Esophagus (tissue), 2 donors: Measurements from ENCODE around the gene RRP8. TPM values are rescaled to one million over a fixed set of nuclear protein-coding genes. Genes with fewer than 3 reads are reported as not detected.

Source experiments
- H3K27ac ChIP-seq, 2 donors: one replicate each; pipeline ENCODE4 v1.5.1; 2013; ENCODE audit warnings: low read depth in 2 of 2, mild to moderate bottlenecking in 2 of 2, inconsistent platforms in 1 of 2, low read length in 1 of 2, moderate library complexity in 1 of 2
- H3K27me3 ChIP-seq, 2 donors: one replicate each; pipeline ENCODE4 v1.6.1; 2013; ENCODE audit warnings: low read length in 2 of 2, control low read depth in 1 of 2, mild to moderate bottlenecking in 1 of 2; ENCODE audit not compliant: insufficient read depth in 2 of 2, control insufficient read depth in 1 of 2
- H3K36me3 ChIP-seq, 2 donors: one replicate each; pipeline ENCODE4 v1.6.1; 2013; ENCODE audit warnings: low read length in 1 of 2; ENCODE audit not compliant: control insufficient read depth in 2 of 2, insufficient read depth in 2 of 2
- H3K4me1 ChIP-seq, 2 donors: one replicate each; pipeline ENCODE4 v1.6.1; 2013; ENCODE audit warnings: low read length in 1 of 2; ENCODE audit not compliant: control insufficient read depth in 2 of 2, insufficient read depth in 2 of 2
- H3K4me3 ChIP-seq, 2 donors: one replicate each; pipeline ENCODE4 v1.5.1; 2013; ENCODE audit warnings: low read length in 2 of 2, mild to moderate bottlenecking in 2 of 2, low read depth in 1 of 2, moderate library complexity in 1 of 2
- H3K9me3 ChIP-seq, 2 donors: one replicate each; pipeline ENCODE4 v1.6.1; 2013; ENCODE audit warnings: mild to moderate bottlenecking in 2 of 2, low read depth in 1 of 2, low read length in 1 of 2, moderate library complexity in 1 of 2; ENCODE audit not compliant: control insufficient read depth in 2 of 2, insufficient read depth in 1 of 2
- WGBS, 2 donors: extraction: QIAGEN DNeasy Blood & Tissue Kit; methylation state at CpG; one replicate each; pipeline ENCODE4 v1.1.7; 2013; 5-methylcytosine and 5-hydroxymethylcytosine counted together
- polyA plus RNA-seq, 2 donors: library from polyadenylated mRNA; stranded (reverse); fragments of 200-250 nt; gene quantifications; one replicate each; pipeline ENCODE4 v1.2.3, GENCODE V29; 2013
- donor health status: healthy with polysubstance abuse.
- donor health status: Bipolar disorder and iron deficiency.

Gene RRP8
- polyA plus RNA-seq, 2 donors, result 12.4 to 12.6 TPM

DNA sequence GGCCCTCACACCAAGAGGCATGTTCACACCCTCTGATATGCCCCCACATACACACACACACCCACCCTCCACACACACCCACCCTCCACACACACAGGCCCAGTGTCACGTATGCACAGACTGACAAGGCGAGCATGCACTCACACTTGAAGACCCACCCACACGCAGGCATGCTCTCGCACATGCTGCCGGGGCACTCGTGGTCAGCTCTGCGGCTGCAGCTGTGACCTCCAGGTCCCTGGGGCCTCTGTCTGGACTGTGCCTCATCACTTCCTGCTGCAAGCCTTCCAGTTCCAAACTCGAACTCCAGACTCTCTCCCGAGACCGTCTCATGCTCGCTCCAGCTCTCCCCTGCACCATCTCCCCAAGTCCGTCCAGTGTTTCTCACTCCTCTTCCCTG lies 42.7 kb upstream of the RRP8 start:
- no peaks in the 10 kb centered on the region for H3K36me3 ChIP-seq
- H3K9me3 ChIP-seq, result no peaks in the 10 kb centered on the region
- H3K27ac ChIP-seq, result peak overlapping the region; percentile 35 to 45
- WGBS, 2 donors, result 59 to 62% methylated on average over 12 of the region's 12 CpGs
- H3K4me1 ChIP-seq, result peaks cover 5 to 9% of the 10 kb centered on the region in 2 donors
- no peaks in the 10 kb centered on the region for H3K27me3 ChIP-seq
- no peak overlapping the region for H3K4me3 ChIP-seq

DNA sequence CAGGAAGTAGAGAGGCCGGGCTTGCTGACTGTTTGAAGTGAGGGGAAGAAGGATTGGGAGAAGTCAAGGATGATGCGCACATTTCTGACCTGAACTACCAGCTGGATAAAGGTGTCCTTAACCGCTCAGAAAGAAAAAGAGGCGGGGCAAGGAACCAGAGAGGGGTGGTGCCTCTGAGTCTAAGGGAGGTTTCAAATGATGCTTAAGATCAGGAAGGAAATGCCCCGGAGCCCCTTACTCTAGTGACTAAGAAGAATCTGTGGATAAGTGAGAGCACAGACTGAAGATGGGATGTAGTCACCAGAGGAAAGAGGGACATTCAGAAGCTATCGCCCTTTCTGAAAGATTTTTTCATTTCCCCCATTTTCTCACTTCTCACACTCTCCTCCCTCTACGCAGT lies 39.5 kb upstream of the RRP8 start:
- Histone ChIP-seq H3K9me3 (no peaks in the 10 kb centered on the region), H3K36me3 (peaks cover 0 to 2% of the 10 kb centered on the region in 2 donors), H3K4me3 (no peak overlapping the region), H3K27me3 (no peaks in the 10 kb centered on the region), H3K27ac (no peak overlapping the region), H3K4me1 (peaks cover 6 to 9% of the 10 kb centered on the region in 2 donors)
- WGBS, 2 donors, result 81 to 85% methylated on average over 7 of the region's 7 CpGs

DNA sequence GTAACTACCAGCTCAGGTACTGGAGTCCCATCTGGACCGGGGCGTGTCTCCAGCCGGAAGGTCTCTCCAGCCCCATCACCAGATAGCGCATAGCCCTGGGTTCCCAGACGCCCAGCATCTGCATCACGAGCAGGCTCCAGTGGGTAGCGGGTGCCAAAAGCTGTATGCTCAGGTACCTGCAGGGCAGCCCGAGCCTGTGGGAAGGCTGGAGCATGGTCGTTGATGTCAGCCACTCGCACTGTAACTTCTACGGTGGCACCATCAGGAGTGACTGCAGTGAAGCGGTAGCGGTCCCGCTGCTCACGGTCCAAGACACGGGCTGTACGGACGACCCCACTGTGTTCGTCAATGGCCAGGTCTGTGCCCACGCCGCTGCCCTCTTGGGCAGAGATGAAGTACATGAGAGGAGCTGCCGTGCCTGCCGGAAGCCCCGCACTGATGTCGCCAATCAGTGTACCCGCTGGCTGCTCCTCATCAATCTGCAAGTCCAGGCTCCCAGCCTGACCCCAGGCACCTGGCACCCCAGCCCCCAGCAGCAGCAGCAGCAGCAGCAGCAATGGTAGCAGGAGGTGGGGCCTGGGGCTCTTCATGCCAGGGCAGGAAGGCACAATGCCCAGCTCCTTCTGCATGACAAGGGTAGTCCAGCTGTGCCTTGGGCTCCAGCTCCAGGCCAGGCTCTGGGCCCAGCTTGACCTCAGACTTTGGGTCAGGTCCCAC lies 37.7 kb upstream of the RRP8 start:
- Histone ChIP-seq H3K27me3 (no peaks in the 10 kb centered on the region), H3K9me3 (no peaks in the 10 kb centered on the region), H3K27ac (no peak overlapping the region), H3K36me3 (peaks cover 0 to 2% of the 10 kb centered on the region in 2 donors), H3K4me1 (peaks cover 1 to 6% of the 10 kb centered on the region in 2 donors), H3K4me3 (no peak overlapping the region)
- WGBS, 2 donors, result 95 to 96% methylated on average over 26 of the region's 26 CpGs

DNA sequence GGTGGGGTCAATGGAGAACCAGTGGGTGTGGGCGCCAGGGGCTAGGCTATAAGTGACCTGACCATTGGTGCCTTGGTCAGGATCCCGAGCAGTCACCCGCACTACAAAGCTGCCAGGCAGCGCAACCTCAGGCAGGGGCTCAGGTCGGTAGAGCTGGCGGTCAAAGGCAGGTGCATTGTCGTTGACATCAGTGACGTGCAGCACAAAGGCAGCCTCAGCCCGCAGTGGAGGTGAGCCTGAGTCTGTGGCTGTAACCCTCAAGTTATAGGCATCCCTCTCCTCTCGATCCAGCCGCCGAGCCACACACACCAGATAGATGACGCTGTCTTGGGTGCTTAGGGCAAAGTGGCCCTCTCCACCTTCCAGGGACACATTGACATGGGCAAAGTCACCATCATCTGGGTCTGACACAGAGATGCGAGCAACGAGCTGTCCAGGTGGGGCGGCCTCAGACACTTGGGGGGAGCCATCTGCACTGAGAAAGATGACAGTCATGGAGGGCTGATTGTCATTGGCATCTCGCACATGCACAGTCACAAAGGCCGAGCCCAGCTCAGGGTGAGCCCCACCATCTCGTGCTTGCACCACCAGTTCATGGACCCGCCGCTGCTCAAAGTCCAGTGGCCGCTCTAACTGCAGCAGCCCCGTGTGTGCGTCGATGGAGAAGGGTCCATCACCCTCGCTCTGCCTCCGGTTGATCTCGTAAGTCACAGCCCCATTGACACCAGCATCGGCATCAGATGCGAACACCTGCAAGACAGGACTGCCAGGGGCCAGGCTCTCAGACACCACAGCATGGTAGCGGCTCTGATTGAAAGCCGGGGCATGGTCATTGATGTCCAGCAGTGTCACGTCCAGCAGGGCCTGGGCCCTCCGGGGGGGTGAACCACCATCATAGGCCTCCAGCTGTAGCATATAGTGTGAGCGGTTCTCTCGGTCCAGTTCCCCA lies 36.9 kb upstream of the RRP8 start:
- 95 to 96% methylated on average over 36 of the region's 36 CpGs for WGBS, 2 donors

DNA sequence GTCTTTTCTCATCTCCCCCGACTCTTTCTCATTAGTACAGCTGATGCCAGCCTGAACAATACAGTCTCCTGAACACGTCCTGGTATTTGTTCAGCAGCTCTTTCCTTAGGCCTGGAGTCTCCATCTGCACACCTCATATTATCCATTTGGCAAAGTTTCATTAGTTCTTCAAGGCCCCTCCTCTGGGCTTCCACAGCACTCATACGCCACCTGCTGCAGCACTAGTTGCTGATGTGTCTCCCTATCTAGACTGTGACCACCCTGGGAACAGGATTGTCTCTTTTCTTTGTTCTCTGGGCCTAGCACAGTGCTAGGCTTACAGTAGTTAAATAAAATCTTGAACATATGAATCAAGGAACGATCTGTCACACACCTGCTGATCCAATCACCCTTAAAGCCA lies 35.0 kb upstream of the RRP8 start:
- Histone ChIP-seq H3K4me1 (peaks cover 0 to 3% of the 10 kb centered on the region in 2 donors), H3K36me3 (peaks cover 0 to 2% of the 10 kb centered on the region in 2 donors), H3K27me3 (no peaks in the 10 kb centered on the region), H3K9me3 (no peaks in the 10 kb centered on the region), H3K4me3 (no peak overlapping the region), H3K27ac (no peak overlapping the region)
- 71 to 74% methylated on average over 4 of the region's 4 CpGs for WGBS, 2 donors

More for the DNA sequence above, 36.9 kb upstream of the RRP8 start:
- Histone ChIP-seq H3K9me3 (no peaks in the 10 kb centered on the region), H3K4me1 (peaks cover 0 to 3% of the 10 kb centered on the region in 2 donors), H3K27me3 (no peaks in the 10 kb centered on the region), H3K36me3 (peaks cover 0 to 2% of the 10 kb centered on the region in 2 donors), H3K27ac (no peak overlapping the region), H3K4me3 (no peak overlapping the region)

DNA sequence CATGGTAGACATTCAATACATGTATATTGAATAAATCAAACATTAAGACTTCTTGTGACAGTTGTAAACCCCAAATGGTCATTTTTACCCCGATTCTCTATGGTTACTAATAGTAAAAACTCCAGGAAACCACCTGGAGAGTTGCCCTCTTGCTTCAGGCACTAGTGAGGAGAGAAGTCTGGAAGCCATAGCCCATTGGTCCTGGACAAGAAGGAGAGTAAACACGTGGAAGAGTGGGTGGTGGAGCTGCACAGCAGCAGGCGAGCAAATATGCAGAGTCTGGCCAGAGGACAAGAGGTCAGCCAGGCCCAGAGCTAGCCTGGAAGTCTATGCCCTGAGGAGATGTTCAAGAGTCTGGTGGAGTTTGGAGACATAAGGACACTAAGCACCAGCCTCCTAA lies 34.5 kb upstream of the RRP8 start:
- H3K9me3 ChIP-seq, result no peaks in the 10 kb centered on the region
- H3K27ac ChIP-seq, result no peak overlapping the region
- H3K27me3 ChIP-seq, result no peaks in the 10 kb centered on the region
- H3K36me3 ChIP-seq, result peaks cover 0 to 2% of the 10 kb centered on the region in 2 donors
- WGBS, 2 donors, result 13 to 22% methylated on average over 3 of the region's 3 CpGs
- peaks cover 0 to 3% of the 10 kb centered on the region in 2 donors for H3K4me1 ChIP-seq
- no peak overlapping the region for H3K4me3 ChIP-seq

DNA sequence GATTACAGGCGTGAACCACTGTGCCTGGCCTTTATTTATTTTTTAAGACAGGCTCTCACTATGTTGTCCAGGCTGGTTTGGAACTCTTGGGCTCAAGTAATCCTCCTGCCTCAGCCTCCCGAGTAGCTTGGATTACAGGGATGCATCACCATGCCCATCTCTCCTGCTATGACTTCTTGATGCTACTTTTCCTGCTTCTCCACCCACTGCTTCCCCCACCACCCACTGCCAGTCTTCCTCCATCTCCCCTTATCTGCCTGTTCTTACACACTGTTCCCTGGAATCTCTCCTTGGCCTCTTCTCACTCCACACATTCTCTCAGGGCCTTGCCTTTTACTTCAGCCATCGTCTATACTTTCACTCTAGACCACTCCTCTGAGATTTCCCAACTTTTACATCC lies 33.1 kb upstream of the RRP8 start:
- WGBS, 2 donors, result 84 to 86% methylated on average over 3 of the region's 3 CpGs
- no peak overlapping the region for H3K4me3 ChIP-seq
- H3K27me3 ChIP-seq, result no peaks in the 10 kb centered on the region
- H3K4me1 ChIP-seq, result peaks cover 0 to 3% of the 10 kb centered on the region in 2 donors
- H3K9me3 ChIP-seq, result no peaks in the 10 kb centered on the region
- peaks cover 0 to 2% of the 10 kb centered on the region in 2 donors for H3K36me3 ChIP-seq
- peak overlapping the region in 1 of 2 donors; percentile 18 for H3K27ac ChIP-seq

DNA sequence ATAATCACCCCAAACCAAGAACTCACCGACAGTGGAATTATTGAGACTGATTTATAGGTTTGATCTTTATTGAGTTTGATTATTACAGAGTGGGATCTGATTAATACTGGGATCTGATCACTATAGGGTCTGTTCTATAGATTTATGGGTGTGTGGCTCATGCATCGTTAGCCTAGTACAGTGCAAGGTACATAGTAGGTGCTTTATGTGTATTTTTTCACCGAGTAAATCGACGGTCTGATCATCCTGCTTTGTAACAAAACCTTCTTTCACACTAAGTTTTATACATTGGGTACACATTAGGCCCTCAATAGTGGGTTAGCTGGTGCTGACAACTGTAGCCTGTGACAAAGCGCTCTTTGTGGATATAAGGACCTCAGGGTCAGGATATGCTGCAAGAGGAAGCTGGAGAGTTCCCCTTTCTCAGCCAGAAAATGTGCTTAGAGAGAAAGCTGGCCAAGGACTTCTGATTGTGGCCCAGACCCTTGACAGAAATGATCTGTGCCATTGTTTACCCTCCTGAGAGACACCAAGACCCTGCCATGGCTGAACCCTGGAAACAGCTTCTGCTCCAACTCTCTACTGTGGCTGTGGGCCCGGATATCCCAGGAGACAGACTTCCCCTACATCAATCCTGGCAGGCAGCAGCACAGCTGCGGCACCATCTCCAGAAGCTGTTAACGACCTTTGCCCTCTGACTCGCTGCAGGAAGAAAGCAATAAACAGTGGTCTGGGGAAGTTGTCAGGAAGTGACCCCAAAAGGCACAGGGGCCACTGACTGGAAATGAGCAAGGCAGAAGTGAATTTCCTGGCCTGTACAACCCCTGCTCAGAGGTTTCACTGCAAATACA lies 31.9 kb upstream of the RRP8 start:
- peaks cover 0 to 2% of the 10 kb centered on the region in 2 donors for H3K4me1 ChIP-seq
- no peaks in the 10 kb centered on the region for H3K27me3 ChIP-seq
- peak overlapping the region; percentile 35 to 60 for H3K27ac ChIP-seq
- WGBS, 2 donors, result 52 to 59% methylated on average over 10 of the region's 10 CpGs
- H3K36me3 ChIP-seq, result no peaks in the 10 kb centered on the region
- no peaks in the 10 kb centered on the region for H3K9me3 ChIP-seq
- no peak overlapping the region for H3K4me3 ChIP-seq

DNA sequence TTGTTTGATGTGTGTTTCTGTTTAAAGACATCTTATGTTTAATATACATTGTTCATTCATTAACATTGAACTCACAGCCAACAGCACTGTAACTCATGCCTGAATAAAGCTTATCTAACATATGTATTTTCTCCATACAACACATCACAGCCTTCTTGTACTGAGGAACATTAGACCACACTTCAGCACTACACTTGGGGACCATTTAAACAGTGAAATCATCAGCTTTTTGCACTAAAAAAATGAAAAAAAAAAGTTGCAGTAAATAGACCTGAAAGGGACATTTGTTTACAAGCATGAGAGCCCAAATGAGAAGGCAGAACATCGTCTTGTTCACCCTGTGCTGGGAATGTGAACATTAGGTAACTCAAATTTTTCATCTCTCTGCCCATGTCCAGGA lies 31.1 kb upstream of the RRP8 start:
- Histone ChIP-seq H3K27me3 (no peaks in the 10 kb centered on the region), H3K4me3 (no peak overlapping the region), H3K27ac (no peak overlapping the region), H3K9me3 (peaks cover 0 to 5% of the 10 kb centered on the region in 2 donors), H3K4me1 (peaks cover 2 to 4% of the 10 kb centered on the region in 2 donors), H3K36me3 (peaks cover 0 to 4% of the 10 kb centered on the region in 2 donors)
- WGBS, 2 donors, result 66 to 67% methylated on average over 1 of the region's 1 CpG
